ENCODE data around the gene P2RX4.

Gene P2RX4

DNA sequence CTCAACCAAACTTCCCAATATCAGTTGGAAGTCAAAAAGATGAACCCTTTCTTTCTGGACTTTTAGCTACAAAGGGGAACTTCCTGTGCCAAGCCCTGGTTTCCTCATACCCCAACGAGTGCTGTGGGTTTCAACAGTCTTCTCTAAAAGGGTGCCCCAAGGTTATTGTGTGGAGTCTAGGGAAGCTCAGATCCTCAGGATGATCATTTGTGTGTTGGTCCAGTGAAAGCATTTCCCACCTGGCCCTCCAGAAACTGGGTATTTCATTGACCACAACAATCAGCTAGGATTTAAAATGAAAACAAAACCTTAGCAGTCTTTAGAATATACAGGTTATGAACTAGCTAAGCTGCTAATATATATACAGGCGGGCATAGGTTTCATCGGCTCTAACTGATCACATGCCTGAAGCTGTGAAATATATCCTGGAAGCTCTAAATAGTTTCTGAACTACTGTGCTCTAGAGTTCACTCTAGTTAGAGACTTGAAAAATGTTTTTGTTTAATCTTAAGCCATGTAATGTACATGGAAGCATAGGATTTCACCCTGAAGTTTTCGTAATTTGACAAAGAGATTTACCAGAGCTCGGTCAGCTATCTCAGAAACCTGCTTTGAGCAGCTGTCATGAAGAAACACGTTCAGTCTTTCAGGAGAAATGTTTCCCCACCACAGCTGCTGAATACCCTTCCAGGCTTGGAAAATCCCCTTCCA is 29.6 kb downstream of the P2RX4 start:
- no peak overlapping the region for H3K27ac ChIP-seq (ENCODE audit: low read depth, low read length)
- H3K4me1 ChIP-seq (ENCODE audit: control insufficient read depth in 5 of 5, insufficient read depth in 5 of 5, low read length in 5 of 5): peaks cover 0 to 29% (median 21%) of the 10 kb centered on the region in 5 donors
- H3K9ac ChIP-seq (ENCODE audit: low read length in 5 of 5): no peak overlapping the region
- H3K9me3 ChIP-seq (ENCODE audit: control insufficient read depth in 5 of 5, low read length in 5 of 5): no peaks in the 10 kb centered on the region
- peaks cover 3 to 70% (median 47%) of the 10 kb centered on the region in 5 donors for H3K36me3 ChIP-seq (ENCODE audit: control insufficient read depth in 5 of 5, insufficient read depth in 5 of 5, low read length in 5 of 5)
- no peak overlapping the region for H3K4me3 ChIP-seq (ENCODE audit: low read depth in 1 of 5, low read length in 5 of 5)
- no peaks in the 10 kb centered on the region for H3K27me3 ChIP-seq (ENCODE audit: control insufficient read depth in 5 of 5, insufficient read depth in 4 of 5, low read length in 5 of 5)

DNA sequence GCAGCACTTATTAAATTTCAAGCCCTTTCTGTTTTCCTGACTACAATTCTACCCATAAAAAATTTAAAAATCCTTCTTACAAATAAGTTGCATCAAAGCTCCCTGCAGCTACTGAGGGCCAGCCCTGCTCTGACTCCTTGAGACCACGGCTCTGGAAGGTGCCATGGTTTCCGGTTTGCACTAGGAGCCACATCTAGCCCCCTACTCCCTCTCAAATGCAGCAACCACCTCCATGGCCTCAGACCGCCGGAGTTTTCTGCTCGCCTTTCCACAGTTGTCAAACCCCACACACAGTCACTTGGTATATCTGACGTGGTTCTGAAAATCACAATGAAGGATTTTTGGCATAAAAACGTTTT is 30.1 kb downstream of the P2RX4 start:
- H3K4me1 ChIP-seq (ENCODE audit: control insufficient read depth in 5 of 5, insufficient read depth in 5 of 5, low read length in 5 of 5): peaks cover 0 to 29% (median 21%) of the 10 kb centered on the region in 5 donors
- H3K27me3 ChIP-seq (ENCODE audit: control insufficient read depth in 5 of 5, insufficient read depth in 4 of 5, low read length in 5 of 5): no peaks in the 10 kb centered on the region
- H3K9ac ChIP-seq (ENCODE audit: low read length in 5 of 5): no peak overlapping the region
- H3K9me3 ChIP-seq (ENCODE audit: control insufficient read depth in 5 of 5, low read length in 5 of 5): no peaks in the 10 kb centered on the region
- H3K36me3 ChIP-seq (ENCODE audit: control insufficient read depth in 5 of 5, insufficient read depth in 5 of 5, low read length in 5 of 5): peaks cover 3 to 71% (median 52%) of the 10 kb centered on the region in 5 donors
- no peak overlapping the region for H3K4me3 ChIP-seq (ENCODE audit: low read depth in 1 of 5, low read length in 5 of 5)
- no peak overlapping the region for H3K27ac ChIP-seq (ENCODE audit: low read depth, low read length)

DNA sequence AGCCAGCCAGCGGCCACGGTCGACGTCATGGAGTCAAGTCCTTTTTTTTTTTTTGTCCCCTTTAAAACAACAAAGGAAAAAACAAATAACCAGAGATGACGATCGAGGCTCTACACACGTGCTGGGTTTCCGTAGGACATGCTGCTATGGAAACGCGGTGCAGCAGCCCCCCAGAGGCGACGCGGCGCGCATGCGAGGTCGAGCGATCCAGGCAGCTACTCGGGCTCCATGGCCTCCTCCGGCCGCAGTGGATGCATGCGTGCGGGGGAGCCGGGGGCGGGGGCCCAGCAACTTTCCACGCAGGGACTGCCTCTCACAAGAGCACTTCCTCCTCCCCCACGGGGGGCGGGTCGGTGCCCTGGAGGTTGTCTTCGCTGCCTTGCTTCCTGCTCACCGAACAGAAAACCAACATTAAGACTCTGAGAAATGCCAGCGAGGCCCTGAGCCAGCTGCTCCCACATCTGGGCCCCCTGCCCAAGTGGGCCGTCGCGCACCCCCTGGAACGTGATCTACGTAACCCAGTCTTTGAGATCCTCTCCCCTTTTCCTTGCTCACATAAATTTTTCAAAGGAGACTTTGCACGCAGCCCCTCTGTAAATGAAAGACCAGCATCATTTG is 30.7 kb downstream of the P2RX4 start:
- no peak overlapping the region for H3K27ac ChIP-seq (ENCODE audit: low read depth, low read length)
- peak overlapping the region in 3 of 5 donors; percentile 1 to 10 (median 6) for H3K4me3 ChIP-seq (ENCODE audit: low read depth in 1 of 5, low read length in 5 of 5)
- H3K27me3 ChIP-seq (ENCODE audit: control insufficient read depth in 5 of 5, insufficient read depth in 4 of 5, low read length in 5 of 5): no peaks in the 10 kb centered on the region
- H3K9me3 ChIP-seq (ENCODE audit: control insufficient read depth in 5 of 5, low read length in 5 of 5): no peaks in the 10 kb centered on the region
- peaks cover 0 to 29% (median 21%) of the 10 kb centered on the region in 5 donors for H3K4me1 ChIP-seq (ENCODE audit: control insufficient read depth in 5 of 5, insufficient read depth in 5 of 5, low read length in 5 of 5)
- peaks cover 3 to 75% (median 56%) of the 10 kb centered on the region in 5 donors for H3K36me3 ChIP-seq (ENCODE audit: control insufficient read depth in 5 of 5, insufficient read depth in 5 of 5, low read length in 5 of 5)
- no peak overlapping the region for H3K9ac ChIP-seq (ENCODE audit: low read length in 5 of 5)

DNA sequence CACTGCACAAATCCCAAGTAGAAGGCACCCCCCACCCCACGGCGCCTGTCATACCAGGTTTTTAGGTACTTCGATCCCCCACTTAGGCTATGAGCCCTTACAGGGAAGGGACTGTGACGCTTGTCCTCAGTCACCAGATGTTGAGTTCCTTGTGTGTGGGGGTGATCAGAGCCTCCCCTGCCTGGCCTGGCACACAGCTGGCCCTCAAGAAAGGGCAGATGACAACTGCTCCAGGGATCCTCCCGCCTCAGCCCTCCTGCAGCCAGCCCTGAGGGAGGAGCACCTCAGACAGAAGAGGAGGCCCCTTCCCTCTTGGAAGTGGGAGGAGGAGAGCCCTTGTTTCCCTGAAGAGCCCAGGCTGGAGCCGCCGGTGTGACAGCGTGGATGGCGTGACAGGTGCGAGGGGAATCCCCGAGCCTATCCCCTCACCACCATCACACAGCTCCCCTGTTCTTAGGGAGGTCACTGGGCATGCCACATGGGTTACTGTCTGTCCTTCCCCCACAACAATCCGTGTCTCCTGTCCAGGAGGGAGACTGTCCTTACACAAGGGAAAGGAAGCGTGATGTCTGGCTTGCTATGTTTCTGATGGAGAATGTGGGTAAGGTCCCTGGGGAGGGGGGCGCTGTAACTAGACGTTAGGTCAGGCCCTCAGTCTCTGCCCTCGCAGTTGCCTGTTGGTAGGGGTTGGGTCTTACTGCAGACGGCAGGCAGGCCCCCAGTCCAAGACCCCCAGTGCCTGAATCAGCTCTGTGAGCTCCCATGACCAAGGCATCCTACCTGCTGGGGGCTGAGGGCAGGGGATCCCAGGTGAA is 31.4 kb downstream of the P2RX4 start:
- Histone ChIP-seq H3K36me3 (ENCODE audit: control insufficient read depth in 5 of 5, insufficient read depth in 5 of 5, low read length in 5 of 5) (peaks cover 3 to 74% (median 54%) of the 10 kb centered on the region in 5 donors), H3K27me3 (ENCODE audit: control insufficient read depth in 5 of 5, insufficient read depth in 4 of 5, low read length in 5 of 5) (no peaks in the 10 kb centered on the region), H3K27ac (ENCODE audit: low read depth, low read length) (no peak overlapping the region), H3K9ac (ENCODE audit: low read length in 5 of 5) (no peak overlapping the region), H3K9me3 (ENCODE audit: control insufficient read depth in 5 of 5, low read length in 5 of 5) (no peaks in the 10 kb centered on the region), H3K4me3 (ENCODE audit: low read depth in 1 of 5, low read length in 5 of 5) (peak overlapping the region in 2 of 5 donors; percentile 1 to 10), H3K4me1 (ENCODE audit: control insufficient read depth in 5 of 5, insufficient read depth in 5 of 5, low read length in 5 of 5) (peaks cover 0 to 29% (median 21%) of the 10 kb centered on the region in 5 donors)

DNA sequence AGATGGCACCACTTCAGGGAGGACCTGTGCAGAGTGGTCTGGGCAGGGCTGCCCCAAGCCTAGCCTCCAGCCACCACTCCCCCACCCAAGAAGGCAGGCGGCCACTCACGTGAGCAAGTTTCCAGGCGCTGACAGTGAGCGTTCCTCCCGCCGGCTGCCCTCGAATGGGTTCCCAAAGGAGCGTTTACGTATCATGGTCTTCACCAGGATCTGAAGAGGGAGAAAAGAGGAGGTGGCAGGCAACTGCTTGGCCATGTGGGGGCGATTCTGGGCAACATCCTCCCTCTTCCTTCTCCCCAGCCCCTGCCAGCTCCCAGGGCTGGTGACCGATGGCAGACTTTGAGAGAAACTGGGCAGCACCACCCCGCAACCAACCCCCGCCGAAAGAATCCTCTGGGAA is 35.1 kb downstream of the P2RX4 start:
- no peaks in the 10 kb centered on the region for H3K27me3 ChIP-seq (ENCODE audit: control insufficient read depth in 5 of 5, insufficient read depth in 4 of 5, low read length in 5 of 5)
- H3K4me1 ChIP-seq (ENCODE audit: control insufficient read depth in 5 of 5, insufficient read depth in 5 of 5, low read length in 5 of 5): peaks cover 0 to 15% (median 12%) of the 10 kb centered on the region in 5 donors
- no peaks in the 10 kb centered on the region for H3K9me3 ChIP-seq (ENCODE audit: control insufficient read depth in 5 of 5, low read length in 5 of 5)
- H3K4me3 ChIP-seq (ENCODE audit: low read depth in 1 of 5, low read length in 5 of 5): no peak overlapping the region
- peaks cover 3 to 86% (median 65%) of the 10 kb centered on the region in 5 donors for H3K36me3 ChIP-seq (ENCODE audit: control insufficient read depth in 5 of 5, insufficient read depth in 5 of 5, low read length in 5 of 5)
- no peak overlapping the region for H3K9ac ChIP-seq (ENCODE audit: low read length in 5 of 5)
- no peak overlapping the region for H3K27ac ChIP-seq (ENCODE audit: low read depth, low read length)

DNA sequence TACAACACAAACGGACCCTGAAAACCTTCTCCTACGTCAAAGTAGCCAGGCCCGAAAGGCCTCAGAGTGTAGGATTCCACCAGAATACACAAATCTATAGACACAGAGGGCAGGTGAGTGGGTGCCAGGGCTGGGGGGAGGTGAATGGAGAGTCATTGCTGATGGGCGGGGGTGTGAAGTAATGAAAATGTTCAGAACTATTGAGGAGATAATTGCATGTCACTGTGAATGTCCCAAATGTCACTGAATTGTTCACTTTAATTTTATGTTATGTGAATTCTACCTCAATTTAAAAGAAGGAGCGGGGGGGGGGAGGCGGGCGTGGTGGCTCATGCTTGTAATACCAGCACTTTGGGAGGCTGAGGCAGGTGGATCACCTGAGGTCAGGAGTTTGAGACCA is 36.0 kb downstream of the P2RX4 start:
- peaks cover 6 to 88% (median 73%) of the 10 kb centered on the region in 5 donors for H3K36me3 ChIP-seq (ENCODE audit: control insufficient read depth in 5 of 5, insufficient read depth in 5 of 5, low read length in 5 of 5)
- no peak overlapping the region for H3K27ac ChIP-seq (ENCODE audit: low read depth, low read length)
- peaks cover 0 to 7% (median 3%) of the 10 kb centered on the region in 5 donors for H3K4me1 ChIP-seq (ENCODE audit: control insufficient read depth in 5 of 5, insufficient read depth in 5 of 5, low read length in 5 of 5)
- H3K4me3 ChIP-seq (ENCODE audit: low read depth in 1 of 5, low read length in 5 of 5): no peak overlapping the region
- H3K9me3 ChIP-seq (ENCODE audit: control insufficient read depth in 5 of 5, low read length in 5 of 5): no peaks in the 10 kb centered on the region
- no peak overlapping the region for H3K9ac ChIP-seq (ENCODE audit: low read length in 5 of 5)
- H3K27me3 ChIP-seq (ENCODE audit: control insufficient read depth in 5 of 5, insufficient read depth in 4 of 5, low read length in 5 of 5): no peaks in the 10 kb centered on the region

DNA sequence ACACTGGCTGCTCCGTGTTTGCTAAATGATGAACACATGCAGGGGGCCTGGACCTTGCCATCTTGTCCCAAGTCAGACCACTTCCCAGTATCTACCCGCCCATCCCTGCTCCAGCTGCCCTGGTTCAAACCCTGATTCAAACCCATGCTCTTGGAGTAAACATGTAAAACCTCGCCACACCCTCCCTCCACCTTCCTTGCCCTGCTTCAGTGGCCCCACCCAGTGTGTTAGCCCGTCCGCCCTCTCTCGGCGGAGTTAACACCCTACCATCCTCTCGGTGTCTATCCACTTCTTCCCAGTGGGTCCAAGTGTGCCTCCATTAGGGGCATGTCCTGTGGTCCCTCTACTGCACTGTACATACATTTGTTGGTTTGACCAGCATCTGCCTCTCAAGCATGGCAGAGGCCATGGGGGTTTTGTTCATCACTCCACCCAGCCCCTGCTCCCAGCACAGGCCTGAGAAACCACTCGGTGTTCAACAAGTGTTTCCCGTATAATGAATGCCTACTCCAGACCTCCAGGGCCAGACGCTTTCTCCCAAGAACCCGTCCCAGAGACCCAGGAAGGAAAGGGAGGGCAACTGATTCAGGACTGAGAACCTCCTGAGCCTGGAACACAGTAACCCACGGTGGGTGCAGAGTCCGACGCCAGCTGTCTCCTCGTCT is 37.1 kb downstream of the P2RX4 start:
- H3K36me3 ChIP-seq (ENCODE audit: control insufficient read depth in 5 of 5, insufficient read depth in 5 of 5, low read length in 5 of 5): peaks cover 9 to 84% (median 81%) of the 10 kb centered on the region in 5 donors
- no peaks in the 10 kb centered on the region for H3K9me3 ChIP-seq (ENCODE audit: control insufficient read depth in 5 of 5, low read length in 5 of 5)
- no peak overlapping the region for H3K4me3 ChIP-seq (ENCODE audit: low read depth in 1 of 5, low read length in 5 of 5)
- H3K9ac ChIP-seq (ENCODE audit: low read length in 5 of 5): no peak overlapping the region
- no peak overlapping the region for H3K27ac ChIP-seq (ENCODE audit: low read depth, low read length)
- H3K4me1 ChIP-seq (ENCODE audit: control insufficient read depth in 5 of 5, insufficient read depth in 5 of 5, low read length in 5 of 5): no peaks in the 10 kb centered on the region
- no peaks in the 10 kb centered on the region for H3K27me3 ChIP-seq (ENCODE audit: control insufficient read depth in 5 of 5, insufficient read depth in 4 of 5, low read length in 5 of 5)

DNA sequence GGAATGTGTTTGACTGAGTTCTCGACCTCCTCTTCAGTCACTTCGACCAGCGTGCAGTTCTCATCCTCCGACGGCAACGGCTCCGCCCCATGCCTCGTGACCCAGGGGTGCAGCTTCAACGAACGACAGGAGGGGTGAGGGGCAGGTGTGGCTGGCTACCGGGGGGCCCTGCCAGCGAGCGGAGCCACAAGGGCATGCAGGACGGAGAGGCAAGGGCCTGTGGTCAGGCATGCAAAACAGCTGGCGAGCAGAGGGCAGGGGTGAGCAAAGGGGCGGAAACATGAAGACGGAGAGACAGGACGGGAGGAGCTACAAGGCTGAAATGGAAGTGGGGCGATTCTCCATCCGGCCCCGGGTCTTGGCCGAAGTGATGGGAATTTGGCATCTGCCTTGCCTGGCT is 38.7 kb downstream of the P2RX4 start:
- H3K27me3 ChIP-seq (ENCODE audit: control insufficient read depth in 5 of 5, insufficient read depth in 4 of 5, low read length in 5 of 5): no peaks in the 10 kb centered on the region
- no peaks in the 10 kb centered on the region for H3K9me3 ChIP-seq (ENCODE audit: control insufficient read depth in 5 of 5, low read length in 5 of 5)
- no peak overlapping the region for H3K4me3 ChIP-seq (ENCODE audit: low read depth in 1 of 5, low read length in 5 of 5)
- H3K9ac ChIP-seq (ENCODE audit: low read length in 5 of 5): no peak overlapping the region
- peaks cover 6 to 92% (median 89%) of the 10 kb centered on the region in 5 donors for H3K36me3 ChIP-seq (ENCODE audit: control insufficient read depth in 5 of 5, insufficient read depth in 5 of 5, low read length in 5 of 5)
- H3K4me1 ChIP-seq (ENCODE audit: control insufficient read depth in 5 of 5, insufficient read depth in 5 of 5, low read length in 5 of 5): no peaks in the 10 kb centered on the region
- no peak overlapping the region for H3K27ac ChIP-seq (ENCODE audit: low read depth, low read length)

DNA sequence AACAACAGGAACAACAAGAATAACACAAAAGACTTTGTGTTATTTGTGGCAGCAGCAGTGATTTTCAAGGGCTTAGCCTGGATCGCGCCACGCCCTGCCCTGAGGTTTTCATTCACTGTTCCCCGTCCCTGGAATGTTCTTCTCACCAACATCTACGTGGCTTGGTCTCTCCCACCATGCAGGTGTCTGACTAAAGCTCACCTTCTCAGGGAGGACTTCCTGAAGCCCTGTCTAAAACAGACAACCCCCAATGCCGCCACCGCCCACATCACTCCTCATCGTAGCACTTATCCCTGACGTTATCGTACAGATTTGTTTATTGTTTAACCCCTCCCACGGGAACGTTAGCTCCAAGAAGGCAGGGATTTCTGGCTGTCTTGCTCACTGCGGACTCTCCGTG is 40.4 kb downstream of the P2RX4 start:
- H3K27me3 ChIP-seq (ENCODE audit: control insufficient read depth in 5 of 5, insufficient read depth in 4 of 5, low read length in 5 of 5): no peaks in the 10 kb centered on the region
- no peak overlapping the region for H3K9ac ChIP-seq (ENCODE audit: low read length in 5 of 5)
- no peaks in the 10 kb centered on the region for H3K4me1 ChIP-seq (ENCODE audit: control insufficient read depth in 5 of 5, insufficient read depth in 5 of 5, low read length in 5 of 5)
- no peaks in the 10 kb centered on the region for H3K9me3 ChIP-seq (ENCODE audit: control insufficient read depth in 5 of 5, low read length in 5 of 5)
- H3K27ac ChIP-seq (ENCODE audit: low read depth, low read length): no peak overlapping the region
- H3K4me3 ChIP-seq (ENCODE audit: low read depth in 1 of 5, low read length in 5 of 5): no peak overlapping the region
- peaks cover 6 to 89% (median 86%) of the 10 kb centered on the region in 5 donors for H3K36me3 ChIP-seq (ENCODE audit: control insufficient read depth in 5 of 5, insufficient read depth in 5 of 5, low read length in 5 of 5)

Measured in subcutaneous abdominal adipose tissue (tissue), 5 donors.